Nephron (organoid): ENCODE measurements around the gene FNDC3B.

Experiments
- H3K27ac Mint-ChIP-seq, 3 experiments: 2 replicates each; pipeline ENCODE4 v1.8.0; 2020; ENCODE audit warnings: mixed read lengths in 3 of 3, mild to moderate bottlenecking in 2 of 3, moderate library complexity in 1 of 3
- H3K27me3 Mint-ChIP-seq: 2 replicates; pipeline ENCODE4 v1.8.0; 2021; ENCODE audit warnings: low read depth, mild to moderate bottlenecking, moderate library complexity, mixed read lengths
- H3K36me3 Mint-ChIP-seq: 2 replicates; pipeline ENCODE4 v1.8.0; 2020; ENCODE audit warnings: low read depth, mixed read lengths
- H3K4me1 Mint-ChIP-seq: 2 replicates; pipeline ENCODE4 v1.8.0; 2020; ENCODE audit warnings: mixed read lengths
- H3K4me3 Mint-ChIP-seq, 3 experiments: 2 replicates each; pipeline ENCODE4 v1.8.0; 2020; ENCODE audit warnings: mild to moderate bottlenecking in 3 of 3, mixed read lengths in 3 of 3, moderate library complexity in 2 of 3
- H3K9me3 Mint-ChIP-seq: 2 replicates; pipeline ENCODE4 v1.8.0; 2020; ENCODE audit warnings: mixed read lengths
- TF ChIP-seq, protein P1 (sequence below), 3 experiments: fragments of 200-600 bp; sonication (generic); IDR thresholded peaks; one replicate each; pipeline ENCODE4 v1.5.0; 2021; ENCODE audit warnings: antibody characterized with exemption in 3 of 3; ENCODE audit not compliant: unreplicated experiment in 3 of 3

The FNDC3B gene

DNA sequence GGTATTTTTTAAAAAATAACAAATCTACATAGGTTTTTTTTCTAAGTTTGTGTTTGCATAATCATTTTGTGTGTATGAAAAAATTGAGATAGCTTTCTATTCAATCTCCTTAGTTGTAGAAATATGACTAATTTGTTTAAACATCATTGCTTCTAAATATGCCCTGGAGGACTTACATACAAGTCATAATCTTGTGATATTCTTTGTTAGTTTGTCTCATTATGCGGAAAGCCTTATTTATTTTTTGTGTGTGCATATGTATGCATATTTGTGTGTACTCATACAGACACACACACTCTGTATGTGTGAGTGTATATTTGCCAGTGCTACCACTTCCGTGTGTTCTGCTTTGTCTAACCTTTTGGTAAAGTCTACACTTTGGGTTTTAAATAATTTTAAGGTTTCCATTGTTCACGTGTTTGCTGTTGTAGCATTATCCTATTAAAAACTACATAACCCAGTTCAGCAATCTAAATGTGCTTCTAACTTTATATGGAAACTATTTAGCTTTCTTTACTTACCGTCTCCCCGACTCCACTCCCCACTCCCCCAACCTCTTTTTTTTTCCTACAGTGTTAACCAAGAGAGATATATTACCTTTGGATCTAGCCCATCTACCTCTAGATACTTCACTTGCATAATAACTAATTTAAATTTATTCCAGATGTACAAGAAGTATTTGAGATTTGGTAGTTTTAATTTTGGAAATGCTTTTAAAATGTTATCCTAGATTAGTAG lies 111.7 kb downstream of the FNDC3B start:
- H3K27ac Mint-ChIP-seq: peak overlapping the region; percentile 95 to 97 (median 95)
- H3K9me3 Mint-ChIP-seq: no peaks in the 10 kb centered on the region
- no peak overlapping the region for H3K4me3 Mint-ChIP-seq
- peaks cover 76% of the 10 kb centered on the region for H3K4me1 Mint-ChIP-seq
- no peaks in the 10 kb centered on the region for H3K36me3 Mint-ChIP-seq
- H3K27me3 Mint-ChIP-seq: no peaks in the 10 kb centered on the region
- TF ChIP-seq, protein P1, sequence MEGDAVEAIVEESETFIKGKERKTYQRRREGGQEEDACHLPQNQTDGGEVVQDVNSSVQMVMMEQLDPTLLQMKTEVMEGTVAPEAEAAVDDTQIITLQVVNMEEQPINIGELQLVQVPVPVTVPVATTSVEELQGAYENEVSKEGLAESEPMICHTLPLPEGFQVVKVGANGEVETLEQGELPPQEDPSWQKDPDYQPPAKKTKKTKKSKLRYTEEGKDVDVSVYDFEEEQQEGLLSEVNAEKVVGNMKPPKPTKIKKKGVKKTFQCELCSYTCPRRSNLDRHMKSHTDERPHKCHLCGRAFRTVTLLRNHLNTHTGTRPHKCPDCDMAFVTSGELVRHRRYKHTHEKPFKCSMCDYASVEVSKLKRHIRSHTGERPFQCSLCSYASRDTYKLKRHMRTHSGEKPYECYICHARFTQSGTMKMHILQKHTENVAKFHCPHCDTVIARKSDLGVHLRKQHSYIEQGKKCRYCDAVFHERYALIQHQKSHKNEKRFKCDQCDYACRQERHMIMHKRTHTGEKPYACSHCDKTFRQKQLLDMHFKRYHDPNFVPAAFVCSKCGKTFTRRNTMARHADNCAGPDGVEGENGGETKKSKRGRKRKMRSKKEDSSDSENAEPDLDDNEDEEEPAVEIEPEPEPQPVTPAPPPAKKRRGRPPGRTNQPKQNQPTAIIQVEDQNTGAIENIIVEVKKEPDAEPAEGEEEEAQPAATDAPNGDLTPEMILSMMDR (IDR thresholded peaks at IDR 0.05; ENCODE audit: unreplicated experiment in 3 of 3): no peak

DNA sequence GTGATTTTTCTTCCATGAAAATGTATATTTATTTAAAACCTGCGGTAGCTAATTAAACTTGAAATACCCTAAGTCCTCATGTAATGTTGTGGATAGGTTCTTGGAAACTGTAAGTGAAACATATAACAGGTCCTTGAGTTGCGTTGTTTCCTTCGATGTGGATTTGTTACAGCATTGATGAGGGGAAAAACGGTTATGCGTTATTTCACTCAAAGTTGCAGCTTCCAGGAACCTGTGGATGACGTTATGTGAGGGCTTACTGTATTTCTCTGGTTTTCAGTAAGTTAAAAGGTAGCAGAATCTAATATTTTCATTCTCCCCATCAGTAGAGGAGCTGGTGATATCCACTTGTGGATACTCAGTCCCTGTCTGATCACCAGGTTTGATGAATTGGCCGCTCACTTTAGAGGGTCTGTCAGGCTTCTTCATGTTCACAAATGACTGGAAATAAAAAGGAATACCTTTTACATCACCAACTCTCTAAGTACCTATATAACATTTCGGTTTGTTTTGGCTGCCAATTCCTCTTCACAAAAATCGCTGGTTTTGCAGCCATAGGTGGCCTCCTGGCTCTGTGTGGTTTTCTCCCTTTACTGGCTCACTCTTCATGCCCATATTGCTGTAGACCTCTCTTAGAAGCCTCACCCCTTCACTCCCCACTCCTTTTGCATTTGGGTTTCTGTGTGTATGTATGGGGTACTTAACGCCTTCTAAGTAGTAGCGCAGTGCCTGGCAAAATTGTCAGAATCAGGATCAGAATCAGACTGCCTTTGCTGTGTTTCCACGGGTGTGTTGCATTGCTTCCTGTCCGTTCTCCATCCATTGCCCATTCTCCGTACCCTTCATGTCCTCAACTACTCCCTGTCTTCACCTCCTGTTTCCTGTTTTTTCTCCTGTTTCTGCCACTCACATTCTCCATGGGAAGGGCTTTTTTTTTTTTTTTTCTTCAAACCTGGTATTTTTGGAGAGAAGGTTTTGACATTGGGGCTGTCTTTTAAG lies 112.6 kb downstream of the FNDC3B start:
- H3K27ac Mint-ChIP-seq: peak overlapping the region; percentile 95 to 97 (median 95)
- peak overlapping the region in 1 of 3 experiments; percentile 13 for H3K4me3 Mint-ChIP-seq
- TF ChIP-seq, protein P1 (IDR thresholded peaks at IDR 0.05; ENCODE audit: unreplicated experiment in 3 of 3): no peak
- no peaks in the 10 kb centered on the region for H3K9me3 Mint-ChIP-seq
- H3K27me3 Mint-ChIP-seq: no peaks in the 10 kb centered on the region
- no peaks in the 10 kb centered on the region for H3K36me3 Mint-ChIP-seq
- H3K4me1 Mint-ChIP-seq: peaks cover 77% of the 10 kb centered on the region

DNA sequence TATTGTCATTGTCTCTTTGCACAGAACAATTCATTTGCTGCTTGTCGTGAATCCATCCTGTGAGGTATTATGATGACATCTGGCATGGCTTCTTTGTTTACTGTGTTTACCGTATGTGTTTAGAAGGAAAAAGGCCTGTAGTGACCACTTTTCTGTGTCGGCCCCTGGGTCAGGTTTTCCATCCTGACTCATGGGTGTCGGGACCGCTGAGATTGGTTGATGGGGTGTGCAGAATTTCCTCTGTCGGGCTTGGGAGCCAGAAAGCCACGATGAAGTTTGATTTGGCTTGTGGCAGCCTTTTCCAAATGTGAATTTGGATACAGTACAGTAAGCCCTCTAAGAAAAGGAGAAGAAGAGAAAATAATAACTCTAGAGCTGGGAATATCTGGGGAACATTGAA lies 113.5 kb downstream of the FNDC3B start:
- Mint-ChIP-seq H3K9me3 (no peaks in the 10 kb centered on the region), H3K36me3 (no peaks in the 10 kb centered on the region), H3K27me3 (no peaks in the 10 kb centered on the region), H3K4me3 (peak overlapping the region in 1 of 3 experiments; percentile 7), H3K4me1 (peaks cover 78% of the 10 kb centered on the region), H3K27ac (peak overlapping the region; percentile 95 to 97 (median 95))
- TF ChIP-seq, protein P1 (IDR thresholded peaks at IDR 0.05; ENCODE audit: unreplicated experiment in 3 of 3): no peak

DNA sequence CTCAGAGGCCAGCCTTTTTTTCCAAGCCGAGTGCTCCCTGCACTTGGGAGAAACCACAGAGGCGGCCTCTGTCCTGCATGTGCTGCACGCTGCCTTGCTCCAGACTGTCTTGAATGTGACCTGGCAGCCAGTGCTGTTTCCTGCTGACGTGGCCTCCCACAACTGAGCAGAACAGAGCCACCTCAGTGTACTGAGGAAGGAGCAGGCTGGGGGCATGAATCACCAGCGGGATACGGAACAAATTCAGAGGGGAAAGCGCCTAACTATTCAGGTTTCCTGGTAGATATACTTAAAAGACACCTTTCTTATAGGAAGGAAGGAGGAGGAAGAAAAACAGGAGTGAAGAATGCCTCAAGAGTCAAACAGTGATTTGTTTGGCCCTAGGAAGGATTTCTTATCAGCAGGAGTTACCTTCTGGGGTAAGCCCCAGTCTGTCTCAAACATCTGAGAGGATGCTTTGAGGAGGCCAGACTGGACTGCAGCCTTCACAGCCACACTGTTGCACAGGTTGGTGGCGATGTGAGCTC lies 114.0 kb downstream of the FNDC3B start:
- TF ChIP-seq, protein P1 (IDR thresholded peaks at IDR 0.05; ENCODE audit: unreplicated experiment in 3 of 3): no peak
- Mint-ChIP-seq H3K27me3 (no peaks in the 10 kb centered on the region), H3K27ac (peak overlapping the region; percentile 95 to 97 (median 95)), H3K9me3 (no peaks in the 10 kb centered on the region), H3K36me3 (no peaks in the 10 kb centered on the region), H3K4me1 (peaks cover 74% of the 10 kb centered on the region), H3K4me3 (peak overlapping the region in 1 of 3 experiments; percentile 56)

DNA sequence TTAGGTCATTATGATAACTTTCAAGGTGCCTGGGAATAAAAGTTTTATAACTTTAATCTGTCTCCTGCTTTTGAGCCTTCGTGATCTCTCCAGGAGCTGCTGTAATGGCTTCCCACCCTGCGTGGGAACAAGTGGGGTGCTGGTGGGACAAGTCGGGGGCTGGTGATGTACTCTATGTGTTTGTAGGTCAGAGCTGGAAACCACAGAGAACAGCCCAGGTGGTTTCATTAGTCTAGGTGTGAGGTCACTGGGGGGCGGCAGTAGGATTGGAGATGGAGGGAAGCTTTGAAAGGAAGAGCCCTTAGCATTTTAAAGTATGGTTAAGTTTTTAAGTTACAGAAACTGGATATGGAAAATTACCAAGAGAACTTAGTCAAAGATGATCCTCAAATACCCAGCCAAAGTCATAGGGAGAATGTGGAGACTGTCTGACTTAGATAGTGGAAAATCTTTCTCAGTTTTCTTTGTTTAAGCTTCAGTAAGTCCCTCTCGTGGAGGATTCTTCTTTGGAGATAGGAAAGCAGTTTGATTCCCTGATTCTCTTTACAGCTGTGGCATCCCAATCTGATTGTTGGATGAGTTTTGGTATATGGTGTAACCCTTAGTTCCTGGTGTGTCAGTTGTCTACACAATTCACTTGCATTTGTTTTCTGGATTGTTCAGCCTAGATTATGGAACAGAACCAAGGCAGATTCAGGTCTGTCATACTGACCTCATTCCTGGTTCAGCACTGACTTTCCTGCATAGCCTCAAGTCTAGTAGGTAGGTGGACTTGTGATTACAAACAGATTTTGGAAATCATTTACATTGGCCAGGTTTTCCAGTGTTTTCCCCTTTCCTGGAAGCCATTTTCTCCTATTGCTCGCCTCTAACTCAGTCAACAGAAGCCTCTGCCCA lies 115.6 kb downstream of the FNDC3B start:
- Mint-ChIP-seq H3K9me3 (no peaks in the 10 kb centered on the region), H3K27me3 (no peaks in the 10 kb centered on the region), H3K27ac (peak overlapping the region; percentile 95 to 97 (median 95)), H3K4me3 (peak overlapping the region in 1 of 3 experiments; percentile 11), H3K36me3 (no peaks in the 10 kb centered on the region), H3K4me1 (peaks cover 70% of the 10 kb centered on the region)
- TF ChIP-seq, protein P1 (IDR thresholded peaks at IDR 0.05; ENCODE audit: unreplicated experiment in 3 of 3): no peak
